ENCODE results near the gene ACACA.

DNA sequence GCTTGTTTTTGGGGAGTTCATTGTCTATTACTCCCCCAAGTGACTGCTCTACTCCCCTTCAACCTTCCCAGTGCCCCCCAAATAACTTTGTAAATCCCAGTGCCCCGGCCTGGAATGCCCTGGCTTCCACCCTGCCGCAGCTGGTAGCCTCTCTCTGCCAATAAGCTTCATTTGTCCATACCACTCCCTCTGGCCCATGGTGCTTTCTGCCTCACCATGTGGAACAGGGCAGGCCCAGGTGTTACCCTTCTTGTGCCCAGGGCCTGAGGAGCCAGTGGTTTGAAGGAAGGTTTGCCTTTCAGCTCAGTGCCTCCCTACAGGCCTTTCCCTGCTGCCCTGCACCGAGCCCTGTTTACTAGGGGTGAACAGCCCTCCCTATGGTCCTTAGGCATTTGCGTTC, 323.7 kb downstream of the ACACA start:
- TF ChIP-seq OVOL3 (tag by site-specific recombination; IDR thresholded peaks at IDR 0.05): no peak
- no peak for TF ChIP-seq ZFP3 (tag by site-specific recombination; IDR thresholded peaks at IDR 0.05; ENCODE audit: low read depth)
- TF ChIP-seq, protein P1, sequence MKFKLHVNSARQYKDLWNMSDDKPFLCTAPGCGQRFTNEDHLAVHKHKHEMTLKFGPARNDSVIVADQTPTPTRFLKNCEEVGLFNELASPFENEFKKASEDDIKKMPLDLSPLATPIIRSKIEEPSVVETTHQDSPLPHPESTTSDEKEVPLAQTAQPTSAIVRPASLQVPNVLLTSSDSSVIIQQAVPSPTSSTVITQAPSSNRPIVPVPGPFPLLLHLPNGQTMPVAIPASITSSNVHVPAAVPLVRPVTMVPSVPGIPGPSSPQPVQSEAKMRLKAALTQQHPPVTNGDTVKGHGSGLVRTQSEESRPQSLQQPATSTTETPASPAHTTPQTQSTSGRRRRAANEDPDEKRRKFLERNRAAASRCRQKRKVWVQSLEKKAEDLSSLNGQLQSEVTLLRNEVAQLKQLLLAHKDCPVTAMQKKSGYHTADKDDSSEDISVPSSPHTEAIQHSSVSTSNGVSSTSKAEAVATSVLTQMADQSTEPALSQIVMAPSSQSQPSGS (tag by site-specific recombination; IDR thresholded peaks at IDR 0.05; ENCODE audit: low read depth): no peak
- TF ChIP-seq KLF16 (tag by site-specific recombination; IDR thresholded peaks at IDR 0.05): no peak
- TF ChIP-seq, protein P2, sequence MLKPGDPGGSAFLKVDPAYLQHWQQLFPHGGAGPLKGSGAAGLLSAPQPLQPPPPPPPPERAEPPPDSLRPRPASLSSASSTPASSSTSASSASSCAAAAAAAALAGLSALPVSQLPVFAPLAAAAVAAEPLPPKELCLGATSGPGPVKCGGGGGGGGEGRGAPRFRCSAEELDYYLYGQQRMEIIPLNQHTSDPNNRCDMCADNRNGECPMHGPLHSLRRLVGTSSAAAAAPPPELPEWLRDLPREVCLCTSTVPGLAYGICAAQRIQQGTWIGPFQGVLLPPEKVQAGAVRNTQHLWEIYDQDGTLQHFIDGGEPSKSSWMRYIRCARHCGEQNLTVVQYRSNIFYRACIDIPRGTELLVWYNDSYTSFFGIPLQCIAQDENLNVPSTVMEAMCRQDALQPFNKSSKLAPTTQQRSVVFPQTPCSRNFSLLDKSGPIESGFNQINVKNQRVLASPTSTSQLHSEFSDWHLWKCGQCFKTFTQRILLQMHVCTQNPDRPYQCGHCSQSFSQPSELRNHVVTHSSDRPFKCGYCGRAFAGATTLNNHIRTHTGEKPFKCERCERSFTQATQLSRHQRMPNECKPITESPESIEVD (tag by site-specific recombination; IDR thresholded peaks at IDR 0.05): no peak
- TF ChIP-seq, protein P3, sequence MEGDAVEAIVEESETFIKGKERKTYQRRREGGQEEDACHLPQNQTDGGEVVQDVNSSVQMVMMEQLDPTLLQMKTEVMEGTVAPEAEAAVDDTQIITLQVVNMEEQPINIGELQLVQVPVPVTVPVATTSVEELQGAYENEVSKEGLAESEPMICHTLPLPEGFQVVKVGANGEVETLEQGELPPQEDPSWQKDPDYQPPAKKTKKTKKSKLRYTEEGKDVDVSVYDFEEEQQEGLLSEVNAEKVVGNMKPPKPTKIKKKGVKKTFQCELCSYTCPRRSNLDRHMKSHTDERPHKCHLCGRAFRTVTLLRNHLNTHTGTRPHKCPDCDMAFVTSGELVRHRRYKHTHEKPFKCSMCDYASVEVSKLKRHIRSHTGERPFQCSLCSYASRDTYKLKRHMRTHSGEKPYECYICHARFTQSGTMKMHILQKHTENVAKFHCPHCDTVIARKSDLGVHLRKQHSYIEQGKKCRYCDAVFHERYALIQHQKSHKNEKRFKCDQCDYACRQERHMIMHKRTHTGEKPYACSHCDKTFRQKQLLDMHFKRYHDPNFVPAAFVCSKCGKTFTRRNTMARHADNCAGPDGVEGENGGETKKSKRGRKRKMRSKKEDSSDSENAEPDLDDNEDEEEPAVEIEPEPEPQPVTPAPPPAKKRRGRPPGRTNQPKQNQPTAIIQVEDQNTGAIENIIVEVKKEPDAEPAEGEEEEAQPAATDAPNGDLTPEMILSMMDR (tag by site-specific recombination; IDR thresholded peaks at IDR 0.05): no peak
- TF ChIP-seq, protein P4, sequence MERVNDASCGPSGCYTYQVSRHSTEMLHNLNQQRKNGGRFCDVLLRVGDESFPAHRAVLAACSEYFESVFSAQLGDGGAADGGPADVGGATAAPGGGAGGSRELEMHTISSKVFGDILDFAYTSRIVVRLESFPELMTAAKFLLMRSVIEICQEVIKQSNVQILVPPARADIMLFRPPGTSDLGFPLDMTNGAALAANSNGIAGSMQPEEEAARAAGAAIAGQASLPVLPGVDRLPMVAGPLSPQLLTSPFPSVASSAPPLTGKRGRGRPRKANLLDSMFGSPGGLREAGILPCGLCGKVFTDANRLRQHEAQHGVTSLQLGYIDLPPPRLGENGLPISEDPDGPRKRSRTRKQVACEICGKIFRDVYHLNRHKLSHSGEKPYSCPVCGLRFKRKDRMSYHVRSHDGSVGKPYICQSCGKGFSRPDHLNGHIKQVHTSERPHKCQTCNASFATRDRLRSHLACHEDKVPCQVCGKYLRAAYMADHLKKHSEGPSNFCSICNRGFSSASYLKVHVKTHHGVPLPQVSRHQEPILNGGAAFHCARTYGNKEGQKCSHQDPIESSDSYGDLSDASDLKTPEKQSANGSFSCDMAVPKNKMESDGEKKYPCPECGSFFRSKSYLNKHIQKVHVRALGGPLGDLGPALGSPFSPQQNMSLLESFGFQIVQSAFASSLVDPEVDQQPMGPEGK (tag by site-specific recombination; IDR thresholded peaks at IDR 0.05): no peak

Measured in HEK293 (cell line).